H9 (cell line): Measurements from ENCODE around the gene RGP1. TPM values are rescaled to one million over a fixed set of nuclear protein-coding genes. Genes with fewer than 3 reads are reported as not detected.

Experiments
- DNase-seq: peaks from one replicate; pipeline ENCODE4 v3.0.0-alpha.2; 2017
- H2AFZ ChIP-seq: one replicate; pipeline ENCODE4 v1.6.1; 2013; ENCODE audit warnings: mild to moderate bottlenecking, low read length, control low read depth, moderate library complexity
- H2AK5ac ChIP-seq: 2 replicates; pipeline ENCODE4 v1.6.1; 2013; ENCODE audit warnings: low read length, control low read depth, mixed read lengths; ENCODE audit not compliant: insufficient read length
- H2BK120ac ChIP-seq: one replicate; pipeline ENCODE4 v1.6.1; 2013; ENCODE audit warnings: low read depth, mild to moderate bottlenecking, low read length, control low read depth, inconsistent platforms; ENCODE audit not compliant: poor library complexity, severe bottlenecking
- H2BK12ac ChIP-seq: 2 replicates; pipeline ENCODE4 v1.6.1; 2013; ENCODE audit warnings: low read length, control low read depth, mixed read lengths, low read depth; ENCODE audit not compliant: insufficient read length
- H2BK15ac ChIP-seq: 2 replicates; pipeline ENCODE4 v1.6.1; 2013; ENCODE audit warnings: low read depth, low read length, control low read depth
- H2BK20ac ChIP-seq: one replicate; pipeline ENCODE4 v1.6.1; 2013; ENCODE audit warnings: low read depth, mild to moderate bottlenecking, low read length, control low read depth, inconsistent platforms; ENCODE audit not compliant: poor library complexity, severe bottlenecking
- H2BK5ac ChIP-seq: 2 replicates; pipeline ENCODE4 v1.6.1; 2013; ENCODE audit warnings: low read length, control low read depth, mixed read lengths; ENCODE audit not compliant: insufficient read length
- H3K14ac ChIP-seq: 2 replicates; pipeline ENCODE4 v1.6.1; 2013; ENCODE audit warnings: low read length, control low read depth; ENCODE audit not compliant: insufficient read depth
- H3K18ac ChIP-seq: 2 replicates; pipeline ENCODE4 v1.6.1; 2013; ENCODE audit warnings: low read depth, mild to moderate bottlenecking, mixed read lengths, low read length, control low read depth; ENCODE audit not compliant: insufficient read length
- H3K23ac ChIP-seq: 2 replicates; pipeline ENCODE4 v1.6.1; 2013; ENCODE audit warnings: low read length, control low read depth, mixed read lengths, low read depth; ENCODE audit not compliant: insufficient read length
- H3K23me2 ChIP-seq: 2 replicates; pipeline ENCODE4 v1.6.1; 2013; ENCODE audit warnings: low read depth, mild to moderate bottlenecking, mixed read lengths, low read length, control low read depth; ENCODE audit not compliant: insufficient read length, poor library complexity, severe bottlenecking
- H3K27ac ChIP-seq: 2 replicates; pipeline ENCODE4 v1.5.1; 2013; ENCODE audit warnings: low read length, control low read depth, mixed read lengths, low read depth; ENCODE audit not compliant: insufficient read length
- H3K27me3 ChIP-seq: 2 replicates; pipeline ENCODE4 v1.6.1; 2013; ENCODE audit warnings: low read length, control low read depth, inconsistent platforms; ENCODE audit not compliant: insufficient read depth
- H3K4ac ChIP-seq: 2 replicates; pipeline ENCODE4 v1.6.1; 2013; ENCODE audit warnings: low read depth, mild to moderate bottlenecking, control low read depth, inconsistent platforms, low read length, moderate library complexity
- H3K4me1 ChIP-seq: 2 replicates; pipeline ENCODE4 v1.6.1; 2013; ENCODE audit warnings: low read length, control low read depth, inconsistent platforms; ENCODE audit not compliant: insufficient read depth
- H3K4me2 ChIP-seq: 2 replicates; pipeline ENCODE4 v1.6.1; 2013; ENCODE audit warnings: low read length, control low read depth, mixed read lengths; ENCODE audit not compliant: insufficient read length, insufficient read depth
- H3K56ac ChIP-seq: 2 replicates; pipeline ENCODE4 v1.6.1; 2013; ENCODE audit warnings: low read depth, mild to moderate bottlenecking, mixed read lengths, low read length, control low read depth; ENCODE audit not compliant: insufficient read length
- H3K79me1 ChIP-seq: 2 replicates; pipeline ENCODE4 v1.6.1; 2013; ENCODE audit warnings: low read depth, mild to moderate bottlenecking, moderate library complexity, low read length, control low read depth, inconsistent platforms; ENCODE audit not compliant: insufficient read depth, poor library complexity, severe bottlenecking
- H3K79me2 ChIP-seq: 2 replicates; pipeline ENCODE4 v1.6.1; 2013; ENCODE audit warnings: low read length, control low read depth, inconsistent platforms; ENCODE audit not compliant: insufficient read depth
- H3K9ac ChIP-seq: 2 replicates; pipeline ENCODE4 v1.6.1; 2013; ENCODE audit warnings: low read length, control low read depth, mixed read lengths; ENCODE audit not compliant: insufficient read length; ENCODE audit errors: extremely low read depth
- H3K9me3 ChIP-seq: one replicate; pipeline ENCODE4 v1.6.1; 2013; ENCODE audit warnings: low read depth, low read length, inconsistent platforms; ENCODE audit not compliant: control insufficient read depth
- H3T11ph ChIP-seq: one replicate; pipeline ENCODE4 v1.6.1; 2013; ENCODE audit warnings: mild to moderate bottlenecking, low read length, control low read depth, inconsistent platforms
- H4K20me1 ChIP-seq: one replicate; pipeline ENCODE4 v1.6.1; 2013; ENCODE audit not compliant: control insufficient read depth, insufficient read length, insufficient read depth
- H4K5ac ChIP-seq: 2 replicates; pipeline ENCODE4 v1.6.1; 2013; ENCODE audit warnings: low read depth, mild to moderate bottlenecking, mixed read lengths, low read length, control low read depth; ENCODE audit not compliant: insufficient read length
- H4K8ac ChIP-seq: replicated peaks from 2 replicates; pipeline ENCODE4 v1.6.1; 2013; ENCODE audit warnings: low read length, control low read depth, mixed read lengths, low read depth; ENCODE audit not compliant: insufficient read length
- H4K91ac ChIP-seq: 2 replicates; pipeline ENCODE4 v1.6.1; 2013; ENCODE audit warnings: low read depth, mild to moderate bottlenecking, moderate library complexity, mixed read lengths, low read length, control low read depth; ENCODE audit not compliant: insufficient read length
- H3K27ac Mint-ChIP-seq, 3 experiments: 2 replicates in 2 of 3; 3 replicates in 1 of 3; pipeline ENCODE4 v1.8.0; 2020 to 2021; ENCODE audit warnings: mixed read lengths in 3 of 3, mild to moderate bottlenecking in 1 of 3, moderate library complexity in 1 of 3
- H3K27me3 Mint-ChIP-seq: 2 replicates; pipeline ENCODE4 v1.8.0; 2021; ENCODE audit warnings: low read depth, mild to moderate bottlenecking, moderate library complexity, mixed read lengths
- H3K36me3 Mint-ChIP-seq, 3 experiments: 2 replicates in 2 of 3; 3 replicates in 1 of 3; pipeline ENCODE4 v1.8.0; 2020 to 2021; ENCODE audit warnings: low read depth in 3 of 3, mixed read lengths in 3 of 3; ENCODE audit not compliant: insufficient read depth in 1 of 3
- H3K4me1 Mint-ChIP-seq, 2 experiments: 2 replicates each; pipeline ENCODE4 v1.8.0; 2020; ENCODE audit warnings: mixed read lengths in 2 of 2
- H3K4me3 Mint-ChIP-seq, 2 experiments: 2 replicates in 1 of 2; 3 replicates in 1 of 2; pipeline ENCODE4 v1.8.0; 2020 to 2021; ENCODE audit warnings: mild to moderate bottlenecking in 2 of 2, mixed read lengths in 2 of 2, moderate library complexity in 1 of 2
- H3K9me3 Mint-ChIP-seq, 2 experiments: 2 replicates in 1 of 2; 3 replicates in 1 of 2; pipeline ENCODE4 v1.8.0; 2020; ENCODE audit warnings: mild to moderate bottlenecking in 2 of 2, mixed read lengths in 2 of 2, moderate library complexity in 1 of 2
- WGBS: extraction: QIAGEN DNeasy Blood & Tissue Kit; methylation state at CpG from one replicate; pipeline ENCODE4 v1.1.7; 2013; ENCODE audit warnings: missing lambda C conversion rate, low lambda C conversion rate, mixed read lengths; ENCODE audit not compliant: insufficient read length; ENCODE audit errors: extremely low coverage; 5-methylcytosine and 5-hydroxymethylcytosine counted together
- total RNA-seq: library from RNA; stranded (reverse); gene quantifications from 2 replicates; pipeline ENCODE4 v1.2.1, GENCODE V29; 2021
- TF ChIP-seq, protein P1 (sequence below): fragments of 200-600 bp; sonication (generic); conservative IDR thresholded peaks from 3 replicates; pipeline ENCODE4 v1.8.0; 2021; ENCODE audit warnings: antibody characterized with exemption, mild to moderate bottlenecking

Gene RGP1
- total RNA-seq, 1 experiment from 2014 or later: 25.7 TPM

DNA sequence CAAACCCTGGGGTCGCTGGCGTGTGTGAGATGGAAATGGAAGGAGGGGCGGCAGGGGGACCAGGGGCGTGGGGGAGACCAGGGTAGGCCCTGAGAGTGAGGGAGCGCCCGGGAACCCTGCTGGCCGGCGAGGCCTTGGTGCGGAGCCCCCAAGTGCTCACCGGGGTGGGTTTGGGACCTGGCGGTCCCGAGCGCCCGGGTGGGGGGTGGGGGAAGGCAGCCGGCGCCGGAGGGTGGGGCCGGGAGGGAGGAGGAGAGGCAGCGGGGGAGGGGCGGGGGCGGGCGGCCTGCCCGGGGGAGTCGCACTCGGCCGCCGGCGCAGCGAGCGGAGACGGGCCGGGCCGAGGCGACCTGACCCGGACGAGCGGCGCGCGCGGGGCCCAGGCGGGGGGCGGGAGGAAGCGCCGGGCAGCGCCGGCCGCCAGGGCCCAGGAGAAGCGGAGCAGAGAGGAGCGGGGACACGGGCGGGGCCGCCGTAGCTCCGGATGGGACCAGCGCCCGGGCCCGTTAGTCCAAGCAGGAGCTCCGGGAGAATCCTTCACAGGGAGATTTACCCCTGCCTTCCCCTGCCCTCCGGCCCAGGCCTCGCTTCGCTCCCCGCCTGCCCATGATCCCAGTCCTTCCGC lies 42.3 kb downstream of the RGP1 start, which contains the start of gene NPR2:
Gene NPR2 (plus strand): TSS at position 295 of the 625 bp plus-strand sequence. CDS start 818 bp downstream, outside the sequence.
- no peak within 1 kb of the TSS for H3K27ac ChIP-seq
- no peak within 1 kb of the TSS for H3K4ac ChIP-seq
- H3K23me2 ChIP-seq: peaks cover 3% of the 10 kb centered on the region
- peak within 1 kb of the TSS; percentile 45 for H3K18ac ChIP-seq
- peaks cover 4% of the 10 kb centered on the region for H3K27me3 Mint-ChIP-seq
- peak within 1 kb of the TSS; percentile 85 for H3K14ac ChIP-seq
- no peaks in the 10 kb centered on the region for H3K4me1 ChIP-seq
- no peak within 1 kb of the TSS for H4K8ac ChIP-seq
- H2BK5ac ChIP-seq: no peak within 1 kb of the TSS
- H3K9me3 ChIP-seq: no peaks in the 10 kb centered on the region
- no peaks in the 10 kb centered on the region for H3K9me3 Mint-ChIP-seq
- no peak within 1 kb of the TSS for H2BK20ac ChIP-seq
- no peak within 1 kb of the TSS for H3K23ac ChIP-seq
- H2AFZ ChIP-seq: no peak within 1 kb of the TSS
- H3T11ph ChIP-seq: no peak within 1 kb of the TSS
- no peak within 1 kb of the TSS for H2BK15ac ChIP-seq
- no peak within 1 kb of the TSS for H2AK5ac ChIP-seq
- no peak within 1 kb of the TSS for H4K5ac ChIP-seq
- no peak within 1 kb of the TSS for H2BK120ac ChIP-seq
- H3K79me1 ChIP-seq: no peaks in the 10 kb centered on the region
- no peaks in the 10 kb centered on the region for H3K79me2 ChIP-seq
- H3K4me3 Mint-ChIP-seq: peak within 1 kb of the TSS; percentile 77 to 85
- H3K56ac ChIP-seq: no peak within 1 kb of the TSS
- no peak within 1 kb of the TSS for H2BK12ac ChIP-seq
- H3K4me1 Mint-ChIP-seq: peaks cover 17 to 20% of the 10 kb centered on the region in 2 experiments
- no CpG with 5 or more reads among the region's 64 CpGs for WGBS
- TF ChIP-seq, protein P1, sequence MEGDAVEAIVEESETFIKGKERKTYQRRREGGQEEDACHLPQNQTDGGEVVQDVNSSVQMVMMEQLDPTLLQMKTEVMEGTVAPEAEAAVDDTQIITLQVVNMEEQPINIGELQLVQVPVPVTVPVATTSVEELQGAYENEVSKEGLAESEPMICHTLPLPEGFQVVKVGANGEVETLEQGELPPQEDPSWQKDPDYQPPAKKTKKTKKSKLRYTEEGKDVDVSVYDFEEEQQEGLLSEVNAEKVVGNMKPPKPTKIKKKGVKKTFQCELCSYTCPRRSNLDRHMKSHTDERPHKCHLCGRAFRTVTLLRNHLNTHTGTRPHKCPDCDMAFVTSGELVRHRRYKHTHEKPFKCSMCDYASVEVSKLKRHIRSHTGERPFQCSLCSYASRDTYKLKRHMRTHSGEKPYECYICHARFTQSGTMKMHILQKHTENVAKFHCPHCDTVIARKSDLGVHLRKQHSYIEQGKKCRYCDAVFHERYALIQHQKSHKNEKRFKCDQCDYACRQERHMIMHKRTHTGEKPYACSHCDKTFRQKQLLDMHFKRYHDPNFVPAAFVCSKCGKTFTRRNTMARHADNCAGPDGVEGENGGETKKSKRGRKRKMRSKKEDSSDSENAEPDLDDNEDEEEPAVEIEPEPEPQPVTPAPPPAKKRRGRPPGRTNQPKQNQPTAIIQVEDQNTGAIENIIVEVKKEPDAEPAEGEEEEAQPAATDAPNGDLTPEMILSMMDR: no peak
- H3K36me3 Mint-ChIP-seq: peaks cover 0 to 4% (median 3%) of the 10 kb centered on the region in 3 experiments; a peak in 5 of 7 replicates
- H3K9ac ChIP-seq: no peak within 1 kb of the TSS
- no peak for DNase-seq
- H3K27me3 ChIP-seq: no peaks in the 10 kb centered on the region
- H3K27ac Mint-ChIP-seq: peak within 1 kb of the TSS in 1 of 3 experiments; percentile 64; a peak in 1 of 7 replicates
- no peak within 1 kb of the TSS for H4K91ac ChIP-seq
- H3K4me2 ChIP-seq: peak within 1 kb of the TSS; percentile 66
- H4K20me1 ChIP-seq: no peaks in the 10 kb centered on the region
